GM23338 (cell line): Measurements from ENCODE around the gene FBXO33. TPM values are rescaled to one million over a fixed set of nuclear protein-coding genes. Genes with fewer than 3 reads are reported as not detected.

Source experiments
- ATAC-seq: fragments of 200-7000 bp; cut with Tn5 transposase; 3 replicates; pipeline ENCODE4 v1.9.1; 2020
- DNase-seq: peaks from one replicate; pipeline ENCODE4 v3.0.0-alpha.2; 2015; ENCODE audit warnings: low spot score
- H2AFZ ChIP-seq: fragments of 200-600 bp; sonication (generic); 2 replicates; pipeline ENCODE4 v1.8.0; 2016; ENCODE audit warnings: antibody characterized with exemption, mild to moderate bottlenecking, moderate library complexity
- H3F3A ChIP-seq: fragments of 200-600 bp; sonication (generic); replicated peaks from 2 replicates; pipeline ENCODE4 v1.8.0; 2017; ENCODE audit warnings: antibody characterized with exemption, mixed run types, low read depth
- H3K27ac ChIP-seq: fragments of 200-600 bp; sonication (generic); 2 replicates; pipeline ENCODE4 v1.6.1; 2016; ENCODE audit warnings: low read depth
- H3K27me3 ChIP-seq: fragments of 200-600 bp; sonication (generic); 2 replicates; pipeline ENCODE4 v1.8.0; 2016; ENCODE audit warnings: mild to moderate bottlenecking, mixed run types, moderate library complexity; ENCODE audit not compliant: insufficient read depth
- H3K36me3 ChIP-seq: fragments of 200-600 bp; sonication (generic); 2 replicates; pipeline ENCODE4 v1.8.0; 2016; ENCODE audit warnings: mild to moderate bottlenecking; ENCODE audit not compliant: insufficient read depth
- H3K4me1 ChIP-seq: fragments of 200-600 bp; sonication (generic); 2 replicates; pipeline ENCODE4 v1.8.0; 2016; ENCODE audit warnings: mild to moderate bottlenecking, moderate library complexity; ENCODE audit not compliant: insufficient read depth
- H3K4me2 ChIP-seq: fragments of 200-600 bp; sonication (generic); 2 replicates; pipeline ENCODE4 v1.7.1; 2017; ENCODE audit warnings: mixed run types
- H3K4me3 ChIP-seq: fragments of 200-600 bp; sonication (generic); 2 replicates; pipeline ENCODE4 v1.6.1; 2016; ENCODE audit warnings: mixed run types
- H3K79me2 ChIP-seq: fragments of 200-600 bp; sonication (generic); replicated peaks from 2 replicates; pipeline ENCODE4 v1.8.0; 2017; ENCODE audit warnings: mild to moderate bottlenecking; ENCODE audit not compliant: insufficient read depth
- H3K9me2 ChIP-seq: fragments of 200-600 bp; sonication (generic); 2 replicates; pipeline ENCODE4 v1.8.0; 2017; ENCODE audit not compliant: insufficient read depth
- H4K20me1 ChIP-seq: fragments of 200-600 bp; sonication (generic); replicated peaks from 2 replicates; pipeline ENCODE4 v1.8.0; 2017; ENCODE audit warnings: mild to moderate bottlenecking; ENCODE audit not compliant: insufficient read depth
- H3K27ac Mint-ChIP-seq: 2 replicates; pipeline ENCODE4 v1.8.0; 2020; ENCODE audit warnings: inconsistent platforms, mild to moderate bottlenecking, moderate library complexity, mixed read lengths
- H3K27me3 Mint-ChIP-seq: 3 replicates; pipeline ENCODE4 v1.8.0; 2022; ENCODE audit warnings: low read depth, mild to moderate bottlenecking, moderate library complexity, mixed read lengths, inconsistent platforms; ENCODE audit not compliant: insufficient read depth, poor library complexity
- H3K36me3 Mint-ChIP-seq: 3 replicates; pipeline ENCODE4 v1.8.0; 2021; ENCODE audit warnings: low read depth, mild to moderate bottlenecking, inconsistent platforms, moderate library complexity, mixed read lengths
- H3K4me1 Mint-ChIP-seq: 3 replicates; pipeline ENCODE4 v1.8.0; 2020; ENCODE audit warnings: mild to moderate bottlenecking, inconsistent platforms, mixed read lengths
- H3K4me3 Mint-ChIP-seq: 3 replicates; pipeline ENCODE4 v1.8.0; 2021; ENCODE audit warnings: moderate library complexity, mild to moderate bottlenecking, inconsistent platforms, mixed read lengths
- H3K9me3 Mint-ChIP-seq: 3 replicates; pipeline ENCODE4 v1.8.0; 2020; ENCODE audit warnings: moderate library complexity, mild to moderate bottlenecking, inconsistent platforms, mixed read lengths
- CREB1 ChIP-seq: fragments of 250-450 bp; sonication (Bioruptor Pico); IDR thresholded peaks from 2 replicates; pipeline ENCODE4 v1.5.0; 2020; ENCODE audit warnings: low read depth, mild to moderate bottlenecking, moderate library complexity
- CTCF ChIP-seq, 2 experiments: fragments of 200-600 bp in 1 of 2; sonication (generic) in 1 of 2; conservative IDR thresholded peaks; 2 replicates each; pipeline versions ENCODE4 v1.5.1 to v1.6.1; 2016 to 2017; ENCODE audit warnings: antibody characterized with exemption in 2 of 2, low read depth in 2 of 2, mild to moderate bottlenecking in 2 of 2, moderate library complexity in 1 of 2
- ETS1 ChIP-seq: IDR thresholded peaks from 2 replicates; pipeline ENCODE4 v1.6.1; 2016; ENCODE audit warnings: antibody characterized with exemption
- EZH2 ChIP-seq: fragments of 200-600 bp; sonication (generic); IDR thresholded peaks from one replicate; pipeline ENCODE4 v1.8.0; 2017; ENCODE audit warnings: antibody characterized with exemption, mild to moderate bottlenecking, low read depth; ENCODE audit not compliant: unreplicated experiment
- EZH2phosphoT487 ChIP-seq: fragments of 200-600 bp; sonication (generic); IDR thresholded peaks from one replicate; pipeline ENCODE4 v1.8.1; 2018; ENCODE audit warnings: antibody characterized with exemption; ENCODE audit not compliant: unreplicated experiment
- JUNB ChIP-seq: IDR thresholded peaks from one replicate; pipeline ENCODE4 v1.6.1; 2016; ENCODE audit warnings: antibody characterized with exemption; ENCODE audit not compliant: unreplicated experiment
- NANOG ChIP-seq: IDR thresholded peaks from 2 replicates; pipeline ENCODE4 v1.6.1; 2016; ENCODE audit warnings: antibody characterized with exemption, borderline replicate concordance
- POLR2AphosphoS5 ChIP-seq: IDR thresholded peaks from 2 replicates; pipeline ENCODE4 v1.6.1; 2016; ENCODE audit warnings: antibody characterized with exemption, low read depth
- REST ChIP-seq: IDR thresholded peaks from one replicate; pipeline ENCODE4 v1.6.1; 2018; ENCODE audit warnings: antibody characterized with exemption; ENCODE audit not compliant: unreplicated experiment
- STAT1 ChIP-seq: IDR thresholded peaks from one replicate; pipeline ENCODE4 v1.6.1; 2016; ENCODE audit warnings: antibody characterized with exemption; ENCODE audit not compliant: unreplicated experiment
- ZNF114 ChIP-seq: fragments of 250-450 bp; sonication (Bioruptor Pico); IDR thresholded peaks from 2 replicates; pipeline ENCODE4 v1.5.0; 2020; ENCODE audit warnings: mild to moderate bottlenecking, moderate library complexity
- ZNF331 ChIP-seq: fragments of 250-450 bp; sonication (Bioruptor Pico); IDR thresholded peaks from 2 replicates; pipeline ENCODE4 v1.5.0; 2020; ENCODE audit warnings: low read depth, mild to moderate bottlenecking, moderate library complexity
- ZNF462 ChIP-seq: fragments of 250-450 bp; sonication (Bioruptor Pico); IDR thresholded peaks from 2 replicates; pipeline ENCODE4 v1.5.0; 2020; ENCODE audit warnings: mild to moderate bottlenecking, moderate library complexity
- polyA plus RNA-seq: library from polyadenylated mRNA; unstranded; fragments of >200 nt; fragmentation: Nextera tagmentation; extraction: Ambion mirVana; gene quantifications from 2 replicates; pipeline ENCODE4 v1.2.1, GENCODE V29; 2016
- total RNA-seq: library from RNA; depleted of rRNA; stranded (reverse); fragments of >200 nt; shearing (Covaris generic); gene quantifications from 2 replicates; pipeline ENCODE4 v1.2.3, GENCODE V29; 2014

The FBXO33 gene
- total and polyA plus RNA-seq, 2 experiments from 2014 or later = 6.7 to 13.1 TPM

- H4K20me1 ChIP-seq = no peaks in the 10 kb centered on the region; the same call in 1 of the 2 replicates
- no peaks in the 10 kb centered on the region for H3K27me3 ChIP-seq
- no peaks in the 10 kb centered on the region; the same call in 2 of the 3 replicates for H3K36me3 Mint-ChIP-seq
- H3K4me3 Mint-ChIP-seq = no peak overlapping the region
- no peak overlapping the region for H2AFZ ChIP-seq
- H3K4me2 ChIP-seq = no peak overlapping the region
- no peak overlapping the region for H3K27ac ChIP-seq
- no peaks in the 10 kb centered on the region for H3K36me3 ChIP-seq
- DNase-seq (no peak), ATAC-seq (no peak)
- peaks cover 4% of the 10 kb centered on the region for H3K27me3 Mint-ChIP-seq
- no peak overlapping the region for H3K4me3 ChIP-seq
- H3K4me1 Mint-ChIP-seq = peaks cover 15% of the 10 kb centered on the region
- peaks cover 15% of the 10 kb centered on the region for H3K79me2 ChIP-seq
- no peak for TF ChIP-seq ZNF114 (CRISPR knock-in tag)
- TF ChIP-seq EZH2phosphoT487 = no peak
- no peak for TF ChIP-seq STAT1
- no peak for TF ChIP-seq POLR2AphosphoS5
- no peak for TF ChIP-seq ZNF331 (CRISPR knock-in tag)
- no peak for TF ChIP-seq NANOG
- TF ChIP-seq JUNB = no peak
- no peak for TF ChIP-seq ETS1
- no peak for TF ChIP-seq ZNF462 (CRISPR knock-in tag)
- TF ChIP-seq CTCF (conservative IDR thresholded peaks at IDR 0.05; ENCODE audit: low read depth in 2 of 2) = no peak
- TF ChIP-seq EZH2 = no peak
- TF ChIP-seq CREB1 (CRISPR knock-in tag) = no peak
- no peak for TF ChIP-seq REST
- H3K27ac Mint-ChIP-seq = no peak overlapping the region
- H3F3A ChIP-seq = no peaks in the 10 kb centered on the region
- peaks cover 12% of the 10 kb centered on the region; the same call in 1 of the 2 replicates for H3K4me1 ChIP-seq
- no peaks in the 10 kb centered on the region for H3K9me3 Mint-ChIP-seq
- no peaks in the 10 kb centered on the region for H3K9me2 ChIP-seq
Measured at GRCh38 chr14:39435241-39435640, 3.0 kb upstream of the FBXO33 start.
